Nucleus accumbens (tissue), 56 donors: ENCODE results near the gene PLEKHM3.
A peak's percentile ranks its signal among the peaks of the same experiment; 100 is the strongest.

Source experiments
- DNase-seq, 56 donors: peaks; one replicate each; lab custom pipeline; 2025; lab: John Stamatoyannopoulos, UW

The PLEKHM3 gene

GRCh38 chr2:207772844-207773205 is 252.5 kb downstream of the PLEKHM3 start:
- DNase-seq, result no peak

- peak in 2 of 56 donors; percentile 29 to 60 for DNase-seq
These were observed 253.1 kb downstream of the PLEKHM3 start for GRCh38 chr2:207772081-207772843.

GRCh38 chr2:207771421-207771820 is 253.9 kb downstream of the PLEKHM3 start:
- DNase-seq, result no peak
